K562 (cell line): Measurements from ENCODE around the gene TGDS. TPM values are rescaled to one million over a fixed set of nuclear protein-coding genes. Genes with fewer than 3 reads are reported as not detected.

Experiments
- ATAC-seq: fragments of 200-7000 bp; cut with Tn5 transposase; 3 replicates; pipeline ENCODE4 v1.9.1; 2020; ENCODE audit warnings: moderate library complexity
- BruUV-seq: library from RNA; stranded (reverse); fragments of 400-500 nt; replicated peaks from 2 replicates; lab custom pipeline; 2021; lab: Mats Ljungman, UMichigan
- CTCF ChIA-PET: fragments of 300-600 bp; formaldehyde crosslinking; extraction: SDS; loops from one replicate; lab custom pipeline; 2021; ENCODE audit warnings: low intra/inter-chr PET ratio; lab: Yijun Ruan, JAX
- POLR2A ChIA-PET: fragments of 300-600, 350-650 bp; sonication (Branson Sonifier 250); formaldehyde crosslinking; extraction: SDS; loops from one replicate; lab custom pipeline; 2021; ENCODE audit warnings: antibody characterized with exemption, inconsistent platforms; lab: Yijun Ruan, JAX
- DNase-seq, 4 experiments: peaks; one replicate each; pipeline versions ENCODE4 v3.0.0 to v3.0.0-alpha.2; 2011 to 2018; ENCODE audit warnings: low spot score in 3 of 4, mixed read lengths in 3 of 4; ENCODE audit errors: extremely low read depth in 1 of 4
- FAIRE-seq: peaks from 2 replicates; lab custom pipeline; 2011; peaks lifted over from hg19 to GRCh38; lab: Jason Lieb, UNC
- H2AFZ ChIP-seq: 2 replicates; pipeline ENCODE4 v1.6.0; 2011; ENCODE audit warnings: low read depth, low read length, control low read depth, inconsistent platforms
- H3K27ac ChIP-seq: fragments of 200-600 bp; 3 replicates; pipeline ENCODE4 v1.8.0; 2011; ENCODE audit warnings: low read depth, mild to moderate bottlenecking, control low read depth, inconsistent platforms, low read length, moderate library complexity, mixed read lengths; ENCODE audit errors: extremely low read depth
- H3K27me3 ChIP-seq, 2 experiments: fragments of 300-600 bp in 1 of 2; 2 replicates in 1 of 2; 3 replicates in 1 of 2; pipeline versions ENCODE4 v1.6.0 to v1.8.0; 2011; ENCODE audit warnings: inconsistent platforms in 2 of 2, low read length in 2 of 2, mild to moderate bottlenecking in 1 of 2, mixed read lengths in 1 of 2, moderate library complexity in 1 of 2; ENCODE audit not compliant: control insufficient read depth in 2 of 2, insufficient read depth in 2 of 2
- H3K36me3 ChIP-seq: fragments of 300-600 bp; 3 replicates; pipeline ENCODE4 v1.8.0; 2011; ENCODE audit warnings: mild to moderate bottlenecking, low read length, inconsistent platforms; ENCODE audit not compliant: control insufficient read depth, insufficient read depth
- H3K4me1 ChIP-seq, 2 experiments: fragments of 200-600 bp in 1 of 2; replicated peaks in 1 of 2; 2 replicates in 1 of 2; 3 replicates in 1 of 2; pipeline versions ENCODE4 v1.5.1 to v1.8.0; 2011; ENCODE audit warnings: inconsistent platforms in 2 of 2, low read length in 2 of 2, mild to moderate bottlenecking in 1 of 2, mixed read lengths in 1 of 2, moderate library complexity in 1 of 2; ENCODE audit not compliant: control insufficient read depth in 2 of 2, insufficient read depth in 2 of 2
- H3K4me2 ChIP-seq: 2 replicates; pipeline ENCODE4 v1.6.1; 2011; ENCODE audit warnings: low read length, control low read depth, inconsistent platforms, mixed read lengths; ENCODE audit not compliant: insufficient read depth
- H3K4me3 ChIP-seq: fragments of 200-600 bp; sonication (generic), shearing (Covaris generic); 2 replicates; pipeline ENCODE4 v1.5.1; 2016; ENCODE audit warnings: control low read depth, inconsistent platforms
- H3K79me2 ChIP-seq: fragments of 200-600 bp; 3 replicates; pipeline ENCODE4 v1.8.0; 2011; ENCODE audit warnings: low read length, inconsistent platforms; ENCODE audit not compliant: control insufficient read depth, insufficient read depth
- H3K9ac ChIP-seq, 2 experiments: 2 replicates each; pipeline versions ENCODE4 v1.6.0 to v1.6.1; 2011; ENCODE audit warnings: low read depth in 2 of 2, low read length in 2 of 2, control low read depth in 1 of 2, inconsistent platforms in 1 of 2, mild to moderate bottlenecking in 1 of 2, mixed read lengths in 1 of 2; ENCODE audit not compliant: insufficient read depth in 1 of 2
- H3K9me1 ChIP-seq: one replicate; pipeline ENCODE4 v1.6.0; 2011; ENCODE audit warnings: inconsistent platforms, mild to moderate bottlenecking, low read length, moderate library complexity; ENCODE audit not compliant: control insufficient read depth, insufficient read depth
- H3K9me3 ChIP-seq: replicated peaks from 2 replicates; pipeline ENCODE4 v1.5.1; 2011; ENCODE audit warnings: low read depth, low read length, inconsistent platforms; ENCODE audit not compliant: control insufficient read depth, insufficient read depth
- H4K20me1 ChIP-seq: replicated peaks from 2 replicates; pipeline ENCODE4 v1.6.1; 2011; ENCODE audit warnings: low read length, inconsistent platforms, mixed read lengths; ENCODE audit not compliant: control insufficient read depth, insufficient read depth
- ARID4B ChIP-seq: sonication (generic); formaldehyde crosslinking; IDR thresholded peaks from 2 replicates; pipeline ENCODE4 v1.8.0; 2022; ENCODE audit warnings: mild to moderate bottlenecking, missing genetic modification reagents
- KLF16 ChIP-seq: IDR thresholded peaks from 2 replicates; pipeline ENCODE4 v1.6.1; 2016; ENCODE audit warnings: antibody characterized with exemption
- LARP7 ChIP-seq: fragments of 450-650 bp; IDR thresholded peaks from 2 replicates; pipeline ENCODE4 v1.6.1; 2016
- RBM17 ChIP-seq: fragments of 200-400 bp; formaldehyde crosslinking; IDR thresholded peaks from 2 replicates; pipeline ENCODE4 v1.6.1; 2017; ENCODE audit warnings: low read depth, mild to moderate bottlenecking, low read length, borderline replicate concordance
- ZFX ChIP-seq: sonication (generic); formaldehyde crosslinking; IDR thresholded peaks from 2 replicates; pipeline ENCODE4 v1.8.0; 2022; ENCODE audit warnings: mild to moderate bottlenecking, missing genetic modification reagents, moderate library complexity
- WGBS: fragments of 100-300 bp; shearing (Covaris generic); methylation state at CpG from one replicate; pipeline ENCODE4 v1.1.6; 2016; ENCODE audit warnings: low coverage, mixed read lengths; ENCODE audit not compliant: insufficient coverage; ENCODE audit errors: missing lambda C conversion rate; 5-methylcytosine and 5-hydroxymethylcytosine counted together
- in situ Hi-C: fragments of 300-500 bp; cut with MboI; formaldehyde crosslinking; loops from 4 replicates; pipeline ENCODE4 v1.15.0; 2018; ENCODE audit warnings: inconsistent platforms, mixed read lengths
- intact Hi-C: fragments of 100-400 bp; cut with micrococcal nuclease; formaldehyde crosslinking; loops from 2 replicates; pipeline ENCODE4 v1.14.2; 2022
- polyA plus RNA-seq, 8 experiments: library from polyadenylated mRNA; depleted of rRNA in 4 of 8; stranded (reverse) in 5 of 8; unstranded in 3 of 8; fragments of >200 nt; fragmentation: Nextera tagmentation in 2 of 8; fragmentation: Illumina TruSeq in 1 of 8; extraction: Ambion mirVana in 2 of 8; extraction: Trizol in 1 of 8; gene quantifications; 2 replicates each; pipeline versions ENCODE4 v1.2.1 to v1.2.3, GENCODE V29; 2011 to 2014; ENCODE audit warnings: inconsistent platforms in 1 of 8, missing spikeins in 1 of 8
- total RNA-seq, 7 experiments: library from RNA; depleted of rRNA in 6 of 7; stranded (reverse); fragments of >200 nt in 6 of 7; fragmentation: Illumina TruSeq in 2 of 7; extraction: Trizol in 2 of 7; gene quantifications; 2 replicates each; pipeline versions ENCODE4 v1.2.1 to v1.2.3, GENCODE V29; 2011 to 2021; ENCODE audit warnings: low replicate concordance in 1 of 7
- TF ChIP-seq, protein P1 (sequence below): sonication (generic); formaldehyde crosslinking; IDR thresholded peaks from 2 replicates; pipeline ENCODE4 v1.8.0; 2022; ENCODE audit warnings: mild to moderate bottlenecking, missing genetic modification reagents
- TF ChIP-seq, protein P2 (sequence below): fragments of 200-800 bp; sonication (Bioruptor generic); IDR thresholded peaks from 2 replicates; pipeline ENCODE4 v1.6.1; 2017; ENCODE audit warnings: missing genetic modification characterization, missing compliant biosample characterization

The TGDS gene
- total and polyA plus RNA-seq, 9 of the 15 experiments (the other 6 are each of a cell fraction or from before 2014, with no cell fraction given): 9.9 to 43.7 (median 21.4) TPM

- Histone ChIP-seq H3K9me1 (no peaks in the 10 kb centered on the region), H3K36me3 (no peaks in the 10 kb centered on the region), H3K4me2 (peak overlapping the region; percentile 82), H3K79me2 (no peaks in the 10 kb centered on the region), H4K20me1 (no peaks in the 10 kb centered on the region), H3K4me1 (peaks cover 2 to 12% of the 10 kb centered on the region in 2 experiments; a peak in 3 of 5 replicates), H3K4me3 (peak overlapping the region; percentile 67), H3K27ac (peak overlapping the region; percentile 77), H3K9me3 (no peaks in the 10 kb centered on the region; the same call in none of the 2 replicates), H3K27me3 (no peaks in the 10 kb centered on the region), H2AFZ (peak overlapping the region; percentile 94), H3K9ac (peak overlapping the region; percentile 71 to 89)
- no peak for FAIRE-seq
- ATAC-seq: peak; percentile 78
- ChIA-PET POLR2A (interaction anchor here (0.5 to 1.1 kb wide), 3 partner anchors 12 to 110 kb away, joined by 3 to 5 read pairs (median 4); no protein-coding TSS in a partner anchor), CTCF (no interaction called here)
- WGBS: 0% methylated on average over 11 of the region's 19 CpGs
- BruUV-seq: no TSS peak
- intact Hi-C loops: loop anchor here (1.0 kb wide), 1 partner anchor 52 kb away; the partner anchor contains the start of gene GPR180
- in situ Hi-C loops: no loop called here
- DNase-seq: no peak
- TF ChIP-seq ARID4B (peak; percentile 44; the same call in 1 of the 2 replicates), KLF16 (peak; percentile 50; the same call in 1 of the 2 replicates), LARP7 (no peak), ZFX (CRISPR knock-in tag) (peak; percentile 81), RBM17 (no peak)
- TF ChIP-seq, protein P1, sequence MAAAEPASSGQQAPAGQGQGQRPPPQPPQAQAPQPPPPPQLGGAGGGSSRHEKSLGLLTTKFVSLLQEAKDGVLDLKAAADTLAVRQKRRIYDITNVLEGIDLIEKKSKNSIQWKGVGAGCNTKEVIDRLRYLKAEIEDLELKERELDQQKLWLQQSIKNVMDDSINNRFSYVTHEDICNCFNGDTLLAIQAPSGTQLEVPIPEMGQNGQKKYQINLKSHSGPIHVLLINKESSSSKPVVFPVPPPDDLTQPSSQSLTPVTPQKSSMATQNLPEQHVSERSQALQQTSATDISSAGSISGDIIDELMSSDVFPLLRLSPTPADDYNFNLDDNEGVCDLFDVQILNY (CRISPR knock-in tag): no peak
- TF ChIP-seq, protein P2, sequence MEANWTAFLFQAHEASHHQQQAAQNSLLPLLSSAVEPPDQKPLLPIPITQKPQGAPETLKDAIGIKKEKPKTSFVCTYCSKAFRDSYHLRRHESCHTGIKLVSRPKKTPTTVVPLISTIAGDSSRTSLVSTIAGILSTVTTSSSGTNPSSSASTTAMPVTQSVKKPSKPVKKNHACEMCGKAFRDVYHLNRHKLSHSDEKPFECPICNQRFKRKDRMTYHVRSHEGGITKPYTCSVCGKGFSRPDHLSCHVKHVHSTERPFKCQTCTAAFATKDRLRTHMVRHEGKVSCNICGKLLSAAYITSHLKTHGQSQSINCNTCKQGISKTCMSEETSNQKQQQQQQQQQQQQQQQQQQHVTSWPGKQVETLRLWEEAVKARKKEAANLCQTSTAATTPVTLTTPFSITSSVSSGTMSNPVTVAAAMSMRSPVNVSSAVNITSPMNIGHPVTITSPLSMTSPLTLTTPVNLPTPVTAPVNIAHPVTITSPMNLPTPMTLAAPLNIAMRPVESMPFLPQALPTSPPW (CRISPR knock-in tag): no peak
Measured at GRCh38 chr13:94548821-94549231, 47.1 kb downstream of the TGDS start.
